ENCODE measurements around the gene UBE2D2.
"Not testable (repeated sequence)": the region's sequence is repeated elsewhere in the genome, so short reads cannot be mapped to it uniquely, and the experiment has no call there.

Gene UBE2D2

DNA sequence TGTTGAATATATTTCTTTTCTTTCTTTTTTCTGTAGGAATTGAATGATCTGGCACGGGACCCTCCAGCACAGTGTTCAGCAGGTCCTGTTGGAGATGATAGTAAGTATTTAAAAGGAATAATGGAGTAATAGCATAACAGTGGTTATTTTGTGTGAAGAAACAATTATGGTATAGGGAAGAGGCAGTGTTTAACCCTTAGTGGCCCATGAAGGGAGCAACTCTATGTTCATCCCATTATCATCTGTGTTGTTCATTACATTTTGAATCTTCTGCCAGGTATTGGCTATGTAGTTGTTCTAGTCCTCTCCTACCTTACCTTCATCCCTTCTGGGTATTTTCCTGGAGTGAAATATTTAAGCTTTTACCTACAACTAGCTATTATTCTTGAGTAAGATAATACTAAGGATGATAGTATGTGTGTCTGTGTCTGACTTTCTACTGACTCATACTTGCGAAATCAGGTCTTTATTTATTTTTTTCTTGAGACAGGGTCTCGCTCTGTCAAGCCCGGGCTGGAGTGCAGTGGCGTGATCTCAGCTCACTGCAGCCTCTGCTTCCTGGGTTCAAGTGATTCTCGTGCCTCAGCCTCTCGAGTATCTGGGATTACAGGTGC lies 39.3 kb downstream of the UBE2D2 start:
- no peaks in the 10 kb centered on the region for H3K9me3 ChIP-seq (ENCODE audit: control insufficient read depth in 2 of 2, low read length in 2 of 2)
- no peak overlapping the region for H3K27ac ChIP-seq (ENCODE audit: low read depth in 2 of 2, low read length in 2 of 2)
- H3K4me3 ChIP-seq (ENCODE audit: low read length in 2 of 2): no peak overlapping the region
- peaks cover 16 to 30% of the 10 kb centered on the region in 2 donors for H3K36me3 ChIP-seq (ENCODE audit: control insufficient read depth in 2 of 2, insufficient read depth in 2 of 2, low read length in 2 of 2)
- H3K4me1 ChIP-seq (ENCODE audit: control insufficient read depth in 2 of 2, insufficient read depth in 2 of 2, low read length in 2 of 2): no peaks in the 10 kb centered on the region
- H3K9ac ChIP-seq (ENCODE audit: low read depth in 1 of 2, low read length in 2 of 2): no peak overlapping the region
- H3K27me3 ChIP-seq (ENCODE audit: control insufficient read depth in 2 of 2, insufficient read depth in 2 of 2, low read length in 2 of 2): no peaks in the 10 kb centered on the region

DNA sequence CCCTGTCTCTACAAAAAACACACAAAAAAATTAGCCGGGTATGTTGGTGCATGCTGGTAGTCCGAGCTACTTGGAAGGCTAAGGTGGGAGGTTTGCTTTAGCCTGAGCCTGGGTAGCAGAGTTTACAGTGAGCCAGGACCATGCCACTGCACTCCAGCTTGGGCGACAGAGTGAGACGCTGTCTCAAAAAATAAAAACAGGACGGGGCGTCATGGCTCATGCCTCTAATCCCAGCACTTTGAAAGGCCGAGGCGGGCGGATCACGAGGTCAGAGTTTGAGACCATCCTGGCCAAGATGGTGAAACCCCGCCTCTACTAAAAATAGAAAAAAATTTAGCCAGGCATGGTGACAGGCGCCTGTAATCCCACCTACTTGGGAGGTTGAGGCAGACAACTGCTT lies 40.3 kb downstream of the UBE2D2 start:
- Histone ChIP-seq H3K9ac (ENCODE audit: low read depth in 1 of 2, low read length in 2 of 2) (no peak overlapping the region), H3K4me1 (ENCODE audit: control insufficient read depth in 2 of 2, insufficient read depth in 2 of 2, low read length in 2 of 2) (no peaks in the 10 kb centered on the region)

DNA sequence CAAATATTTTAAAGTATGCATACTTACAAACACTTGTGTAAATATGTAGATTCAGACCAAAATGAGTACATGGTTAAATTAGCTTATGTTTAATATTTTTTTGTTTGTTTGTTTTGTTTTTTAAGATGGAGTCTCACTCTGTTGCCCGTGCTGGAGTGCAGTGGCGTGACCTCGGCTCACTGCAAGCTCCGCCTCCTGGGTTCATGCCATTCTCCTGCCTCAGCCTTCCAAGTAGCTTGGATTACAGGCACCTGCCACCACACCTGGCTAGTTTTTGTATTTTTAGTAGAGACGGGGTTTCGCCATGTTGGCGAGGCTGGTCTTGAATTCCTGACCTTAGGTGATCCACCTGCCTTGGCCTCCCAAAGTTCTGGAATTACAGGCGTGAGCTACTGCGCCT lies 40.8 kb downstream of the UBE2D2 start:
- H3K9ac ChIP-seq (ENCODE audit: low read depth in 1 of 2, low read length in 2 of 2); H3K9me3 ChIP-seq (ENCODE audit: control insufficient read depth in 2 of 2, low read length in 2 of 2); H3K4me3 ChIP-seq (ENCODE audit: low read length in 2 of 2); H3K27ac ChIP-seq (ENCODE audit: low read depth in 2 of 2, low read length in 2 of 2); H3K27me3 ChIP-seq (ENCODE audit: control insufficient read depth in 2 of 2, insufficient read depth in 2 of 2, low read length in 2 of 2); H3K4me1 ChIP-seq (ENCODE audit: control insufficient read depth in 2 of 2, insufficient read depth in 2 of 2, low read length in 2 of 2): not testable (repeated sequence)
- peaks cover 16 to 34% of the 10 kb centered on the region in 2 donors for H3K36me3 ChIP-seq (ENCODE audit: control insufficient read depth in 2 of 2, insufficient read depth in 2 of 2, low read length in 2 of 2)

More for the DNA sequence above, 40.3 kb downstream of the UBE2D2 start:
- H3K27me3 ChIP-seq (ENCODE audit: control insufficient read depth in 2 of 2, insufficient read depth in 2 of 2, low read length in 2 of 2): no peaks in the 10 kb centered on the region
- peaks cover 16 to 34% of the 10 kb centered on the region in 2 donors for H3K36me3 ChIP-seq (ENCODE audit: control insufficient read depth in 2 of 2, insufficient read depth in 2 of 2, low read length in 2 of 2)
- H3K4me3 ChIP-seq (ENCODE audit: low read length in 2 of 2): no peak overlapping the region
- no peak overlapping the region for H3K27ac ChIP-seq (ENCODE audit: low read depth in 2 of 2, low read length in 2 of 2)
- H3K9me3 ChIP-seq (ENCODE audit: control insufficient read depth in 2 of 2, low read length in 2 of 2): no peaks in the 10 kb centered on the region

- no peak overlapping the region for H3K9ac ChIP-seq (ENCODE audit: low read depth in 1 of 2, low read length in 2 of 2)
- H3K36me3 ChIP-seq (ENCODE audit: control insufficient read depth in 2 of 2, insufficient read depth in 2 of 2, low read length in 2 of 2): peaks cover 11 to 28% of the 10 kb centered on the region in 2 donors
- H3K9me3 ChIP-seq (ENCODE audit: control insufficient read depth in 2 of 2, low read length in 2 of 2): no peaks in the 10 kb centered on the region
- no peak overlapping the region for H3K4me3 ChIP-seq (ENCODE audit: low read length in 2 of 2)
- H3K27ac ChIP-seq (ENCODE audit: low read depth in 2 of 2, low read length in 2 of 2): no peak overlapping the region
- no peaks in the 10 kb centered on the region for H3K4me1 ChIP-seq (ENCODE audit: control insufficient read depth in 2 of 2, insufficient read depth in 2 of 2, low read length in 2 of 2)
- H3K27me3 ChIP-seq (ENCODE audit: control insufficient read depth in 2 of 2, insufficient read depth in 2 of 2, low read length in 2 of 2): no peaks in the 10 kb centered on the region
Observed at GRCh38 chr5:139605887-139606286, 44.7 kb downstream of the UBE2D2 start.

DNA sequence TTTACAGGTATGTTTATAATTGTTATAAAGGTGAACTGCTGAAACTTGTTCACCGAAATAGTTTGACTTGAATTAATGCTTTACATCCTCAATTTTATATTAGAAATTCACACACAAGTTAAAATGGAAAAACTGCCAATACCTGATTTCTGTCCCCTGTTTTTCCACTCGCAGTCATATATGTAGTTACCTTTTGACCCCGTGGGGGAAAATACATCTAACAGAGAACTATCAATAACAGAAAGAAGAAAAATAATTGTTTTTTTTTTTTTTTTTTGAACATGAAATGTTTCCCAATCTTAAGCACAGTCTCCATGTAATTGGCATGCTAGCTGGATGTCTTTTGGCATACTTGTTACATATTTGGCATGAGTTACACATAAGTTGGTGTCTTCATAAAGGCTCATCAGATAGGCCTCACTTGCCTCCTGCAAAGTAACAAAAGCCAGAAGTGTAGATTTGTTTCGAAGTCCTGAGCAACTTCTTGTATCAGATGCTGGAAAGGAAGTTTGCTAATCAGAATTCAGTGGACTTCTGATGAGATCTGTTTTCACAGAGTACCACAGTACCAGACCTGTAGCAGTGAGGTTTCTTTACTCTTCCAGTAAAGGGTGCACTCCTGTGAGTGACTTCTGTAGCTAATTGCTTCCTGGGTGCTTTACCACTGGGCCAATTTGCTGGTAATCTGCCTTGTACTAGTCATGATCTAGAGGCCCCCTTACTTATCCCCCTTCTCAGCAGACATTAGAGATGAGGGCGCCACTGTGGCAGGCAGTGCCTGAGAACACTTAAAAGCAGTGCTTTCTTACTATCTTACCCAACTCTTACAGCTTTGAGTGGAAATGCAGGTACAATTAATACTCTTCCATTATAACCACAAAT lies 50.8 kb downstream of the UBE2D2 start:
- H3K27me3 ChIP-seq (ENCODE audit: control insufficient read depth in 2 of 2, insufficient read depth in 2 of 2, low read length in 2 of 2): no peaks in the 10 kb centered on the region
- no peak overlapping the region for H3K27ac ChIP-seq (ENCODE audit: low read depth in 2 of 2, low read length in 2 of 2)
- H3K4me1 ChIP-seq (ENCODE audit: control insufficient read depth in 2 of 2, insufficient read depth in 2 of 2, low read length in 2 of 2): peaks cover 0 to 4% of the 10 kb centered on the region in 2 donors
- H3K36me3 ChIP-seq (ENCODE audit: control insufficient read depth in 2 of 2, insufficient read depth in 2 of 2, low read length in 2 of 2): peaks cover 5 to 14% of the 10 kb centered on the region in 2 donors
- no peak overlapping the region for H3K9ac ChIP-seq (ENCODE audit: low read depth in 1 of 2, low read length in 2 of 2)
- H3K4me3 ChIP-seq (ENCODE audit: low read length in 2 of 2): no peak overlapping the region
- no peaks in the 10 kb centered on the region for H3K9me3 ChIP-seq (ENCODE audit: control insufficient read depth in 2 of 2, low read length in 2 of 2)

- Histone ChIP-seq H3K4me1 (ENCODE audit: control insufficient read depth in 2 of 2, insufficient read depth in 2 of 2, low read length in 2 of 2) (no peaks in the 10 kb centered on the region), H3K27ac (ENCODE audit: low read depth in 2 of 2, low read length in 2 of 2) (no peak overlapping the region), H3K4me3 (ENCODE audit: low read length in 2 of 2) (no peak overlapping the region), H3K27me3 (ENCODE audit: control insufficient read depth in 2 of 2, insufficient read depth in 2 of 2, low read length in 2 of 2) (no peaks in the 10 kb centered on the region), H3K9me3 (ENCODE audit: control insufficient read depth in 2 of 2, low read length in 2 of 2) (no peaks in the 10 kb centered on the region), H3K36me3 (ENCODE audit: control insufficient read depth in 2 of 2, insufficient read depth in 2 of 2, low read length in 2 of 2) (peaks cover 38 to 39% of the 10 kb centered on the region in 2 donors), H3K9ac (ENCODE audit: low read depth in 1 of 2, low read length in 2 of 2) (no peak overlapping the region)
Observed at GRCh38 chr5:139619861-139620260, 58.7 kb downstream of the UBE2D2 start.

- not testable (repeated sequence) for H3K4me3 ChIP-seq (ENCODE audit: low read length in 2 of 2); H3K27me3 ChIP-seq (ENCODE audit: control insufficient read depth in 2 of 2, insufficient read depth in 2 of 2, low read length in 2 of 2); H3K27ac ChIP-seq (ENCODE audit: low read depth in 2 of 2, low read length in 2 of 2); H3K4me1 ChIP-seq (ENCODE audit: control insufficient read depth in 2 of 2, insufficient read depth in 2 of 2, low read length in 2 of 2); H3K9ac ChIP-seq (ENCODE audit: low read depth in 1 of 2, low read length in 2 of 2); H3K9me3 ChIP-seq (ENCODE audit: control insufficient read depth in 2 of 2, low read length in 2 of 2)
- H3K36me3 ChIP-seq (ENCODE audit: control insufficient read depth in 2 of 2, insufficient read depth in 2 of 2, low read length in 2 of 2): peaks cover 51 to 60% of the 10 kb centered on the region in 2 donors
Observed at GRCh38 chr5:139625398-139625797, 64.3 kb downstream of the UBE2D2 start.

DNA sequence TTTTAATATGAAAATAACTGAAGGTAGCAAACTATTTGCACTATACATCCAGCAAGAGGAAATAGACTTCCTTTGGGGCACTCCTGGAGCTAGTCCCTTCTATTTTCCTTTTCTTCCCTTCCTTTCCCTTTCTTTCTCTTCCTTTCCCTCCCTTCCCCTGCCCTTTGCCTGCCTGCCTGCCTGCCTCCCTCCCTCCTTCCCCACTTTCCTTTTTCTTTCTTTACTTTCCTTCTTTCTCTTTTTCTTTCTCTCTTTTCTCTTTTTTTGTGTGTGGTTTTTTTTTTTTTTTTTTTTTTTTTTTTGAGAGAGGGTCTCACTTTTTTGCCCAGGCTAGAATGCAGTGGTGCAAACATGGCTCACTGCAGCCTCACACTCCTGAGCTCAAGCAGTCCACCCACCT lies 69.7 kb downstream of the UBE2D2 start:
- H3K9ac ChIP-seq (ENCODE audit: low read depth in 1 of 2, low read length in 2 of 2): no peak overlapping the region
- no peaks in the 10 kb centered on the region for H3K9me3 ChIP-seq (ENCODE audit: control insufficient read depth in 2 of 2, low read length in 2 of 2)
- H3K4me1 ChIP-seq (ENCODE audit: control insufficient read depth in 2 of 2, insufficient read depth in 2 of 2, low read length in 2 of 2): peaks cover 16 to 17% of the 10 kb centered on the region in 2 donors
- no peaks in the 10 kb centered on the region for H3K27me3 ChIP-seq (ENCODE audit: control insufficient read depth in 2 of 2, insufficient read depth in 2 of 2, low read length in 2 of 2)
- no peak overlapping the region for H3K27ac ChIP-seq (ENCODE audit: low read depth in 2 of 2, low read length in 2 of 2)
- peaks cover 25 to 39% of the 10 kb centered on the region in 2 donors for H3K36me3 ChIP-seq (ENCODE audit: control insufficient read depth in 2 of 2, insufficient read depth in 2 of 2, low read length in 2 of 2)
- no peak overlapping the region for H3K4me3 ChIP-seq (ENCODE audit: low read length in 2 of 2)

DNA sequence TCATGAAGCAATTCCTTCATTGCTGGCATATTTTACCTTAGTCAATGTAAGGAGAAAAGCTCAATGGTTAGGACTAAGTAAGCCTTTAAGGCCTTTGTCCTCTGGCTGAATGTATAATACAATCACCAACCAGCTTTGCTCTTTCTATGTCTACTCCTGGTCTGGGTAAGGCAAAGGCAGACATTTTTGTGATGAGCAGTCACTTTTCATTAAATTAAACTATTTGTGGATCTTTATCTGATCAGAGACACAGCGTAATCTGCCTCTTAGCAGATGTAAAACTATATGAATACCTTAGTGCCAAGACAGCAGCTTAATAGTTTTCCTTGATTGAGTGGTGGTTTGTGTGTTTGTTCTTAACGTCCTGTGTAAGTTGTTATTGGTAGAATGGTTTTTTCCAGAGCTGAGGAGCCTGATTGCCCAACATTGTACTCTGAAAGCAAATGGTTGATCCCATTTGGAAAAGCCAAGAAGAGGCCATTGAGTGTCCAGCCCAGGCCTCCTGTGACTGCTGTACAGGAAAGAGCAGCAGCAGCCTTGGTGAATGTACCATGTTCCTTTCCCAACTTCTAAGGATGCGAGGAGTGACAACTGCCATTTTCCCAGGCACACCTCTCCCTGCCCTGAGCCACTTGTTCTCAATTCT lies 70.5 kb downstream of the UBE2D2 start:
- Histone ChIP-seq H3K9me3 (ENCODE audit: control insufficient read depth in 2 of 2, low read length in 2 of 2) (no peaks in the 10 kb centered on the region), H3K4me1 (ENCODE audit: control insufficient read depth in 2 of 2, insufficient read depth in 2 of 2, low read length in 2 of 2) (peaks cover 24 to 25% of the 10 kb centered on the region in 2 donors), H3K27me3 (ENCODE audit: control insufficient read depth in 2 of 2, insufficient read depth in 2 of 2, low read length in 2 of 2) (no peaks in the 10 kb centered on the region), H3K4me3 (ENCODE audit: low read length in 2 of 2) (no peak overlapping the region), H3K36me3 (ENCODE audit: control insufficient read depth in 2 of 2, insufficient read depth in 2 of 2, low read length in 2 of 2) (peaks cover 22 to 33% of the 10 kb centered on the region in 2 donors), H3K9ac (ENCODE audit: low read depth in 1 of 2, low read length in 2 of 2) (no peak overlapping the region), H3K27ac (ENCODE audit: low read depth in 2 of 2, low read length in 2 of 2) (no peak overlapping the region)

Measured in mucosa of rectum (tissue), 2 donors.